Measurements from ENCODE around the gene SLC2A3.

GRCh38 chr12:7973457-7973825 is 37.5 kb upstream of the SLC2A3 start:
- TF ChIP-seq GABPA (IDR thresholded peaks at IDR 0.05 in 1 of 2, conservative IDR thresholded peaks at IDR 0.05 in 1 of 2) (no peak), CTCF (IDR thresholded peaks at IDR 0.05; ENCODE audit: low read depth, low read length, missing input control) (no peak), SP1 (IDR thresholded peaks at IDR 0.05) (no peak), FOXA1 (IDR thresholded peaks at IDR 0.05) (no peak)
- TF ChIP-seq, protein P1, sequence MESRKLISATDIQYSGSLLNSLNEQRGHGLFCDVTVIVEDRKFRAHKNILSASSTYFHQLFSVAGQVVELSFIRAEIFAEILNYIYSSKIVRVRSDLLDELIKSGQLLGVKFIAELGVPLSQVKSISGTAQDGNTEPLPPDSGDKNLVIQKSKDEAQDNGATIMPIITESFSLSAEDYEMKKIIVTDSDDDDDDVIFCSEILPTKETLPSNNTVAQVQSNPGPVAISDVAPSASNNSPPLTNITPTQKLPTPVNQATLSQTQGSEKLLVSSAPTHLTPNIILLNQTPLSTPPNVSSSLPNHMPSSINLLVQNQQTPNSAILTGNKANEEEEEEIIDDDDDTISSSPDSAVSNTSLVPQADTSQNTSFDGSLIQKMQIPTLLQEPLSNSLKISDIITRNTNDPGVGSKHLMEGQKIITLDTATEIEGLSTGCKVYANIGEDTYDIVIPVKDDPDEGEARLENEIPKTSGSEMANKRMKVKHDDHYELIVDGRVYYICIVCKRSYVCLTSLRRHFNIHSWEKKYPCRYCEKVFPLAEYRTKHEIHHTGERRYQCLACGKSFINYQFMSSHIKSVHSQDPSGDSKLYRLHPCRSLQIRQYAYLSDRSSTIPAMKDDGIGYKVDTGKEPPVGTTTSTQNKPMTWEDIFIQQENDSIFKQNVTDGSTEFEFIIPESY (IDR thresholded peaks at IDR 0.05), result no peak

Data from liver (tissue), 3 donors.